DOHH2 (cell line): ENCODE measurements around the gene NKX2-4.

Source experiments
- H3F3A ChIP-seq: fragments of 200-600 bp; sonication (generic), shearing (Covaris generic); 2 replicates; pipeline ENCODE4 v1.6.0; 2016; ENCODE audit warnings: antibody characterized with exemption, mild to moderate bottlenecking; ENCODE audit not compliant: control insufficient read depth, insufficient read depth
- H3K27ac ChIP-seq: fragments of 200-600 bp; sonication (generic); 2 replicates; pipeline ENCODE4 v1.5.1; 2014; ENCODE audit warnings: low read depth, mild to moderate bottlenecking, low read length, moderate library complexity
- H3K27me3 ChIP-seq: fragments of 200-600 bp; sonication (generic); 2 replicates; pipeline ENCODE4 v1.6.1; 2014; ENCODE audit warnings: mild to moderate bottlenecking, low read length, mixed read lengths; ENCODE audit not compliant: control insufficient read depth
- H3K36me3 ChIP-seq: fragments of 200-600 bp; sonication (generic); 2 replicates; pipeline ENCODE4 v1.6.1; 2014; ENCODE audit warnings: mild to moderate bottlenecking, low read length, moderate library complexity, mixed read lengths; ENCODE audit not compliant: control insufficient read depth
- H3K4me1 ChIP-seq: fragments of 200-600 bp; sonication (generic); 2 replicates; pipeline ENCODE4 v1.6.1; 2014; ENCODE audit warnings: mild to moderate bottlenecking, low read length, mixed read lengths; ENCODE audit not compliant: control insufficient read depth
- H3K4me2 ChIP-seq: fragments of 200-600 bp; sonication (generic); 2 replicates; pipeline ENCODE4 v1.6.0; 2014; ENCODE audit warnings: mild to moderate bottlenecking, low read length, moderate library complexity
- H3K4me3 ChIP-seq: fragments of 200-600 bp; sonication (generic); 2 replicates; pipeline ENCODE4 v1.5.1; 2014; ENCODE audit warnings: mild to moderate bottlenecking, low read length, mixed read lengths
- H3K79me2 ChIP-seq: fragments of 200-600 bp; sonication (generic); 2 replicates; pipeline ENCODE4 v1.6.1; 2014; ENCODE audit warnings: mild to moderate bottlenecking, low read length, mixed read lengths; ENCODE audit not compliant: control insufficient read depth
- H3K9me2 ChIP-seq: fragments of 200-600 bp; sonication (generic); replicated peaks from 2 replicates; pipeline ENCODE4 v1.6.1; 2014; ENCODE audit warnings: mild to moderate bottlenecking, low read length, mixed read lengths; ENCODE audit not compliant: control insufficient read depth
- H3K9me3 ChIP-seq: fragments of 200-600 bp; sonication (generic); 2 replicates; pipeline ENCODE4 v1.6.1; 2014; ENCODE audit warnings: antibody characterized with exemption, low read length, mixed read lengths; ENCODE audit not compliant: control insufficient read depth, insufficient read depth
- H4K20me1 ChIP-seq: fragments of 200-600 bp; sonication (generic); 2 replicates; pipeline ENCODE4 v1.6.0; 2014; ENCODE audit warnings: low read depth, mild to moderate bottlenecking, antibody characterized with exemption, low read length, moderate library complexity; ENCODE audit not compliant: control insufficient read depth, insufficient read depth
- EZH2phosphoT487 ChIP-seq: fragments of 200-600 bp; sonication (generic); IDR thresholded peaks from 2 replicates; pipeline ENCODE4 v1.6.1; 2017; ENCODE audit warnings: borderline replicate concordance, mild to moderate bottlenecking, antibody characterized with exemption, low read length, moderate library complexity, mixed read lengths
- TF ChIP-seq, protein P1 (sequence below): fragments of 200-600 bp; sonication (generic); IDR thresholded peaks from one replicate; pipeline ENCODE4 v1.5.1; 2014; ENCODE audit warnings: antibody characterized with exemption, mild to moderate bottlenecking, low read depth, low read length; ENCODE audit not compliant: poor library complexity, severe bottlenecking

Gene NKX2-4

DNA sequence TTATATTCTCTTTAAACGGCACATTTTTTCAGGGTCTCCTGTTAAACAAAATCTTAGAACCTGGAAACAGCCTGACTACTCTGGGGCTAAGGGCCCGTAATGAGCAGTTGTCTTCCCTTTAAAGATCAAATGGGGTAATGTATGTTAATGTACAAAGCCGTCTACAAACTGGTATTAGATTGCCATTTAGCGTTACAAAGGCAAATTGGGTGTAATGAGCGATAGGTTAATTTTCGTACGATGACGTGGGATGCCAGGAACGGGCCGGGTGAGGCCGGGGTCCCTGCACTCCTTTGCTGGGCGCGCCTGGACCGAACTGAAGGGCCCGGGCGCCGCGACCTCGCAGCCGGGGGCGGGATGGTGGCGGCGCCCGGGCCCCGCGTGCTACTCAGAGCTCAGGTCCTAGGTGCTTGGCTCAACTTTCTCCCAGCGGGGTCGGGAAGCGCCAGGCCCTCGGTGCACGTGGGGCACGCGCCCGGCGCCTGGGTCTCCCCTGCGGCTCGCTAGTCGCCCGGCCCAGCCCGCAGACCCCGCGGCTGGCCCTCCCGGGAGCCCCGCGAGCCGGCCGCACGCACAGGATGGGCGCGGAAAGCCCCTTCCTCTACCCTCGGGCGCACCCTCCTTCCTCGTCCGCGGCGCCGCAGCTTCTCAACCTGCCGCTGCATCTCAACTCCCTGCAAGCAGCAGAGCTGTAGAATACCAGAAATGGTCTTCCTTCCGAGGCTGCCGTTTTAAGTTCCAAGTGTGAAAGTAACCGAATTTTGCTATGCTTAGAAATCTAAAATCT, 5.9 kb downstream of the NKX2-4 start:
- no peak overlapping the region for H3K4me2 ChIP-seq
- no peak overlapping the region for H3K27ac ChIP-seq
- peaks cover 22% of the 10 kb centered on the region for H3K36me3 ChIP-seq
- H4K20me1 ChIP-seq = no peaks in the 10 kb centered on the region
- H3F3A ChIP-seq = 0 out of 2 replicates have a peak, but pooled peaks cover 12% of the 10 kb centered on the region
- TF ChIP-seq, protein P1, sequence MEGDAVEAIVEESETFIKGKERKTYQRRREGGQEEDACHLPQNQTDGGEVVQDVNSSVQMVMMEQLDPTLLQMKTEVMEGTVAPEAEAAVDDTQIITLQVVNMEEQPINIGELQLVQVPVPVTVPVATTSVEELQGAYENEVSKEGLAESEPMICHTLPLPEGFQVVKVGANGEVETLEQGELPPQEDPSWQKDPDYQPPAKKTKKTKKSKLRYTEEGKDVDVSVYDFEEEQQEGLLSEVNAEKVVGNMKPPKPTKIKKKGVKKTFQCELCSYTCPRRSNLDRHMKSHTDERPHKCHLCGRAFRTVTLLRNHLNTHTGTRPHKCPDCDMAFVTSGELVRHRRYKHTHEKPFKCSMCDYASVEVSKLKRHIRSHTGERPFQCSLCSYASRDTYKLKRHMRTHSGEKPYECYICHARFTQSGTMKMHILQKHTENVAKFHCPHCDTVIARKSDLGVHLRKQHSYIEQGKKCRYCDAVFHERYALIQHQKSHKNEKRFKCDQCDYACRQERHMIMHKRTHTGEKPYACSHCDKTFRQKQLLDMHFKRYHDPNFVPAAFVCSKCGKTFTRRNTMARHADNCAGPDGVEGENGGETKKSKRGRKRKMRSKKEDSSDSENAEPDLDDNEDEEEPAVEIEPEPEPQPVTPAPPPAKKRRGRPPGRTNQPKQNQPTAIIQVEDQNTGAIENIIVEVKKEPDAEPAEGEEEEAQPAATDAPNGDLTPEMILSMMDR = no peak
- TF ChIP-seq EZH2phosphoT487 = no peak
- no peaks in the 10 kb centered on the region for H3K4me1 ChIP-seq
- H3K9me2 ChIP-seq = no peaks in the 10 kb centered on the region
- no peaks in the 10 kb centered on the region for H3K9me3 ChIP-seq
- peaks cover 18% of the 10 kb centered on the region for H3K27me3 ChIP-seq
- H3K4me3 ChIP-seq = no peak overlapping the region
- no peaks in the 10 kb centered on the region for H3K79me2 ChIP-seq

DNA sequence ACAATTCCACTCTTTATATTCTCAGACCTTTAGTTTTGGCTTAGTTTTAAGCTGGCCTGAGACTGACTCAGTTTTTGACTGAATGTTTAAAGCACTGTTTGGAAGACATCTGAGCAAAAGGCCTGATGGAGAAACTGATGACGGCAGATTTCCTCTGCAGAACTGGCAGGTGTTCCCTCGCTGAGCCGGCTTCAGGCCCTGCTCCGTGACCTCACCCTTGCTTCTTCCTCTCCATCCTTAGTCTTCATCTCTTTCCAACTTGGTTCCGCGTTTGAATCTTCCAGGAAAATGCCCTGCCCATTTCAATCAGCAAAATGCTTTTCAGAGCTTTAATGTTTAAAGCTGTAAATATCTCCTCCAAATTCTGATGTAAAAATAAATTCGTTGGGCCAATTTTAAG, 6.6 kb downstream of the NKX2-4 start:
- Histone ChIP-seq H3K4me3 (no peak overlapping the region), H3K36me3 (peaks cover 28% of the 10 kb centered on the region), H3K4me1 (no peaks in the 10 kb centered on the region), H3K9me3 (no peaks in the 10 kb centered on the region), H3K4me2 (no peak overlapping the region), H3F3A (0 out of 2 replicates have a peak, but pooled peaks cover 12% of the 10 kb centered on the region), H3K27me3 (peaks cover 18% of the 10 kb centered on the region), H3K79me2 (no peaks in the 10 kb centered on the region), H3K27ac (no peak overlapping the region), H3K9me2 (no peaks in the 10 kb centered on the region), H4K20me1 (no peaks in the 10 kb centered on the region)
- TF ChIP-seq, protein P1 = no peak
- no peak for TF ChIP-seq EZH2phosphoT487

DNA sequence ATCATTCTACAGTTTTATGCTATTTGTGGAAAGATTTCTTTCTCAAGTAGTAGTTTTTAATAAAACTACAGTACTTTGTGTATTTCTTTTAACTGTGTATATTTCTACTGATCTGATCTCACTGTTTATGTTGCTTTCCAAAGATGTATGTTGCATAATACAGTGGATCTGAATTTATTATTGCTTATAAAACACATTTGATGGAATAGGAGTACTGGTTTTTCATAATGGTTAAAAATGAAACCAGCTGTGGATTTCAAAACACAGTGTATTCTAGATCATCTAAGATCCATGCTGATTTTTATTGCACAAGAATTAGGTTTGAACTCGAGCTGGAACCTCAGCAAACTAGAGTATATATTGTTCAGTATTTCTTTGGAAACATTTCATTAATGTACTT, 8.0 kb downstream of the NKX2-4 start:
- Histone ChIP-seq H3K4me1 (no peaks in the 10 kb centered on the region), H3K9me2 (no peaks in the 10 kb centered on the region), H4K20me1 (no peaks in the 10 kb centered on the region), H3K27me3 (peaks cover 14% of the 10 kb centered on the region), H3K9me3 (no peaks in the 10 kb centered on the region), H3K4me3 (no peak overlapping the region), H3K27ac (no peak overlapping the region), H3K4me2 (no peak overlapping the region), H3K79me2 (no peaks in the 10 kb centered on the region), H3K36me3 (peaks cover 33% of the 10 kb centered on the region), H3F3A (0 out of 2 replicates have a peak, but pooled peaks cover 9% of the 10 kb centered on the region)
- TF ChIP-seq, protein P1 = no peak
